ENCODE results near the gene DLGAP1.
A peak's percentile ranks its signal among the peaks of the same experiment; 100 is the strongest.
"Not testable (repeated sequence)": the region's sequence is repeated elsewhere in the genome, so short reads cannot be mapped to it uniquely, and the experiment has no call there.

DLGAP1 gene

GRCh38 chr18:3595369-3596273 is 859.5 kb downstream of the DLGAP1 start:
- DNase-seq = no peak

DNA sequence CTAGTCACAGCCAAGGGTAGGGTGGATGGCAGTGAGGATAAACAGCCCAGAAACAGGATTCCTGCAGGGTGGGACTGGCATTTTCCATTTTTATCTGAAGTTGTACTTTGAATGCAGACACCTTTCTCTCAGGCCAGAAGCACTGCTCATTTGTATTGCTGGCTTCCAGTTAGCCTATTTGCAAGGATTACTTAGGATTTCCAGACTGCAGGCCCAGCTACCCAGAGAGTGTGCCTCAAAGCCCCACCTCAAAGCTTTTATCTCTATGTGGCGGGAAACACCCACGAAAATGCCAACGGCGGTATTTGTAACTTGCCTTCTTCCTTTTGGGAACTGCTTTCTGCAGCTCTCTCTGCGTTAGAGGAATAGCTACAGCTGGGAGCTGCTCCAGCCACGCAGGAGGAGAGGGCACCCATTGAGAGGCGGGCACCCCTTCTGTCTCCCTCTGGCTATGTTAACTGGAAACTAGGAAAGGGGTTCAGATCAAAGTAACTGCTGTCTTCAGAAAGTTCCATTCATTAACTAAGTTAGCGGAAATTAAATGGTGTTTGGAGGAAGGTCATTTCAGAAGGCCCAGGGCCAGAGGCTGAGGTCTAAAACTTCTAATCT is 860.2 kb downstream of the DLGAP1 start:
- DNase-seq = no peak

DNA sequence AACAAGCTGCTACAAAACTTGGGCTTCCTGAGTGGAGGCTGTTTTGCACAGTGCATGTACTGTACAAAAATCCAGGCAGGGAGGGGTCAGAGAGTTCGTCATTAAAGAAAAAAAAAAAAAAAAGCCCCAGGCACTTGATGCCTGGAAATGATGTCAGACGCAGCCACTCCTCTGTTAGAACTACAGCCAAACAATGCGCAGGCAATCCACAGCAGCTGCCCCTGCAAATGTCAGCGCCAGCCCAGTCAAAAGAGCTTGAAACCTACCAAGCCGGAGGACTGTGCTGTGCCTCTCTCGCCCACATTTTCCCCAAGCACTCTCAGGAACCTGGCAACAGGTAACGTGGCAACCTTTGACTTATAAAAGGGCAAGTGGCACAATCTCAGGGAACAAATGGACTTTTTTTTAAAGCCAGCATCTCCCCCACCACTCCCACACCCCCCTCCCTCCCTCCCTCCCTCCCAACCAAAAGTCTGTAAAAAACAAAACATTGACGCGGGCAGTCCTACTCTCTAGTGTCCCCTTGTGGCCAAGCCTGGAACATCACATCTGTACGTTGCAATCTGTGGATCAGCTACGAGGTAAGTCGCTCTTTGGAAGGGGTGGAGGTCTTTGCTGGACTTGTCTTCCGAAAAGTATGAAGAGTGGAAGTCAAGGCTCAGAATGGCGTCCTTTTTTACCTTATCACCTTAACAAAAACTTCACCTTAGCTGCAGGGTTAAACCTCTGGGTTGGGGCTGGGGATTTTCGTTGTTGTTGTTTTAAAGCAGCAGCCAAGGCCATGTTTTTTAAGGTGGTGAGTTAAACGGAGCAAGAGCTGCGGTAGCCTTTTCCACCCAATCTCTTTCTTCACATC is 861.0 kb downstream of the DLGAP1 start:
- DNase-seq = peak; percentile 18

DNA sequence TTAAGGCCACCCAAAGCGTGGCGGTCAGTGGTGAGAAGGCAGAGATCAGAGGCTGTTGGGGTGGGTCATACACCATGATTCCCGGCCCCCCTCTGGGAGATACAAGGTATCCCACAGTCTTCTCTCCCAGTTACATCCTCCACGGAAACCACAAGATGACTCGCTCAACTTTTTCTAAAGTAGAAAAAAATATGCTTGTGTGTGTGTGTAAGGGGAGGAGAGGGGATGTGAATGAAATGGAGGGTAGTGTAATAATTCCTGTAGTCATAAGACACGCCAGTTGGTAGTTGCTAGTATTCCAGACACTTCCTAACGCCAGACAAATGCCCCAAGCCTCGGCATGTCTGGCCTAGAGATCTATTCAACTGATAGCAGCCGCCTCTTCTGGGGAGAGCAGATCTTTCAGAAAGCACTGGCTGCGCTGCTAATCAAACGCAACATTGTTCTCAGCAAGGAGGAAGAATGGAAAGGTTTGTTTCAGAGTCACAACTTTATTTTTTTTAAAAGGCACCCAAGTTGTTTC is 861.7 kb downstream of the DLGAP1 start:
- DNase-seq = no peak

DNA sequence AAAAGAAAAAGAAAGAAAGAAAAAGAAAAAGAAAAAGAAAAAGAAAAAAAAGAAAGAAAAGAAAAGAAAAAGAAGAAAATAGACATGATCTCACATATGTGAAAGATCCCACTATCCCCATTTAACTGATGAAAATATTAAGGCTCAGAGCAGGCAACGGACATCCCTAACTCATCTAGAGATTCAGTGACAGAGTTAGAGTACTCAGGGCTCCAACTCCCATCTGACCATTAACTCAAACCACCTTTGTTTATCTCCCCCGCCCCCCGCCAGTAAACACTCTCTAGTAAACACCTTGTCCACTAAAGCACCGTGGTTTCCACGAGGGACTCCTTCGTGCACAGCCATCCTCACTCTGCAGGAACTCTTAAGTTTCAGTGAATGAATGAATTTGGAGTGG is 862.2 kb downstream of the DLGAP1 start:
- no peak for DNase-seq

- DNase-seq = no peak
Observed at GRCh38 chr18:3590096-3590630, 864.9 kb downstream of the DLGAP1 start.

- DNase-seq = no peak
Observed at GRCh38 chr18:3585656-3586509, 869.2 kb downstream of the DLGAP1 start.

DNA sequence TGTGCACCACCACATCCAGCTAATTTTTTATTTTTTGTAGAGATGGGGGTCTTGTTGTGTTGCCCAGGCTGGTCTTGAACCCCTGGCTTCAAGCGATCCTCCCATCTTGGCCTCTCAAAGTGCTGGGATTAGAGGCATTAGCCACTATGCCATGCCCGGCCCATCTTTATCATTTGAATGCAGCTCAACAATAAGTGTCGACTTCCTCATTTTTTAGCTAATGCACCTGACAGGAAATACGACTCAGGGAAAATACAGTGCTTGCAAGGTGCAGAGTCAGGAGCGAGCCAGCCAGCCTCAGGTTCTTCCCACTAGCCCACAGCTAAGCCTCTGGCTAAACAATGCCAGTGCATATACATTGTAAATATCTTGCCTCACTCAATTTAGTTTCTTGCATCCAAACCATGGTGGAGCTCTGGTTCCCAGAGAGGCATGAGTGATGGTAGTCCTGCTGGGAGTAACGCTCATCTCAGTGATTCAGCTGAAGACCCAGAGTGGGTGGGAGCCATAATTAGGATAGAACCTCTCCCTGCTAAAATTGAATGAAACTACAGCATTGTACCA is 870.1 kb downstream of the DLGAP1 start:
- no peak for DNase-seq

- DNase-seq = no peak
Observed at GRCh38 chr18:3584266-3584861, 870.7 kb downstream of the DLGAP1 start.

DNA sequence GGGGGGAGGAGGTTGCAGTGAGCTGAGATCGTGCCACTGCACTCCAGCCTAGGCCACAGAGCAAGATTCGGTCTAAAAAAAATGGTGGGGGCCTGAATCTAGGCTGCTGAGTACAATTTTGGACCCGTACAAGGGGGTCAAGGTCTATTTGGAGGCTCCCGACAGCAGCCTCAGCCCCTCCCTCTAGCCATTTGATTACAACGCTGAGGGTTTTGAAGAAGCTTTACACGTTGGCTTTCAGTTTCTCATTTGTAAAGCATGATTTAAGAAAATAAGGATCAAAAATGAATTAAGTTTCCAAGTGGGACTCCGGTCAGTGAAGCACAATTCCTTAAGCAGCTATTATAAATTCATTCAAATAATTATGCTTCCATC is 871.2 kb downstream of the DLGAP1 start:
- DNase-seq = no peak

- DNase-seq = not testable (repeated sequence)
Observed at GRCh38 chr18:3583106-3583872, 871.8 kb downstream of the DLGAP1 start.

- no peak for DNase-seq
Observed at GRCh38 chr18:3581890-3582289, 873.2 kb downstream of the DLGAP1 start.

- DNase-seq = not testable (repeated sequence)
Observed at GRCh38 chr18:3580523-3581025, 874.5 kb downstream of the DLGAP1 start.

GRCh38 chr18:3579701-3580100 is 875.4 kb downstream of the DLGAP1 start:
- no peak for DNase-seq

DNA sequence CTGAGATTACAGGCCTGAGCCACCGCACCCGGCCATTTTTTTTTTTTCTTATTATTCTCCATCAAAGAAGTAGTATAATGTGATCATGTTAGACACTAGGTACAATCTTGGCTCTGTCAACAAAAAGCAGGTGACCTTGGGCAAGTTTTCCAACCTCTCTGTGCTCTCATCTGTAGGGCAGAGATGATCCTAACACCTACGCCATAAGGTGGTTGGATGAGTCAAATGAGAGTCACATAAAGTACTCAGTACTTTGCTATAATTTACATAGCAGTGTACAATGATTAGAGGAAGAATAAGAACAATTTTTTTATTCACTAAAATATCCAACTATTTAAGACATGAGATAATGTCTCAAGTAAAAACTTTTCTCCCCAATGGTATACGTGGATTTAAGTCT is 876.5 kb downstream of the DLGAP1 start:
- no peak for DNase-seq

- no peak for DNase-seq
Observed at GRCh38 chr18:3577281-3577855, 877.7 kb downstream of the DLGAP1 start.

- no peak for DNase-seq
Observed at GRCh38 chr18:3572761-3573160, 882.3 kb downstream of the DLGAP1 start.

DNA sequence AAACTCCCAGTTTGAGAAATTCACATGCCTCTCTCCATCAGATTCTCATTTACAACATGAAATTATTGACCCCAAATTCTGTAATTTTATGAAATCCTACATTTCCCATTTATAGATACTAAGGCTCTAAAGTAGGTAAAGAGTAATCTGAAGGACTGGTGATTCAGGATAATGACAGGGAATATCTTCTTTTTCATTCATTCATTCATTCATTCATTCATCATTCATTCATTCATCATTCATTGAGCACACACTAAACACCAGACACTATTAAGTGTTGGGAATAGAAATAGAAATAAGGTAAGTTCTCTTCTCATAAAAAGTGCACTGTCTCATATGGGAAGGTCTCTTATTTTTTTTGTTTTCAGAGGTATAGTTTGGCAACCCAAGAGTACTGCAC is 888.3 kb downstream of the DLGAP1 start:
- DNase-seq = no peak

- no peak for DNase-seq
Observed at GRCh38 chr18:3560755-3561154, 894.4 kb downstream of the DLGAP1 start.

Data from activated gamma-delta T cell (primary cell).